ENCODE measurements around the gene ARHGEF7.
"Not testable (repeated sequence)": the region's sequence is repeated elsewhere in the genome, so short reads cannot be mapped to it uniquely, and the experiment has no call there.

The ARHGEF7 gene

GRCh38 chr13:111174377-111175114 is 59.4 kb downstream of the ARHGEF7 start:
- no peak for DNase-seq

GRCh38 chr13:111175372-111175771 is 60.3 kb downstream of the ARHGEF7 start:
- DNase-seq = no peak

GRCh38 chr13:111175935-111176334 is 60.8 kb downstream of the ARHGEF7 start:
- no peak for DNase-seq

- DNase-seq = no peak
These were observed 61.3 kb downstream of the ARHGEF7 start for GRCh38 chr13:111176421-111176820.

GRCh38 chr13:111177081-111177711 is 62.1 kb downstream of the ARHGEF7 start:
- no peak for DNase-seq

- DNase-seq = no peak
These were observed 62.8 kb downstream of the ARHGEF7 start for GRCh38 chr13:111177921-111178320.

- DNase-seq = no peak
These were observed 63.3 kb downstream of the ARHGEF7 start for GRCh38 chr13:111178402-111178801.

GRCh38 chr13:111179908-111180760 is 65.0 kb downstream of the ARHGEF7 start:
- no peak for DNase-seq

- no peak for DNase-seq
These were observed 66.9 kb downstream of the ARHGEF7 start for GRCh38 chr13:111181977-111182376.

GRCh38 chr13:111183087-111183645 is 68.1 kb downstream of the ARHGEF7 start:
- no peak for DNase-seq

- DNase-seq = no peak
These were observed 68.8 kb downstream of the ARHGEF7 start for GRCh38 chr13:111183959-111184358.

GRCh38 chr13:111184458-111185401 is 69.6 kb downstream of the ARHGEF7 start:
- peak in 1 of 2 donors; percentile 13 for DNase-seq

- no peak for DNase-seq
These were observed 71.3 kb downstream of the ARHGEF7 start for GRCh38 chr13:111186305-111186935.

- DNase-seq = no peak
These were observed 72.9 kb downstream of the ARHGEF7 start for GRCh38 chr13:111187960-111188541.

- peak; percentile 31 to 32 for DNase-seq
These were observed 74.0 kb downstream of the ARHGEF7 start for GRCh38 chr13:111189064-111189505.

GRCh38 chr13:111189516-111189915 is 74.4 kb downstream of the ARHGEF7 start:
- not testable (repeated sequence) for DNase-seq

GRCh38 chr13:111193223-111193622 is 78.1 kb downstream of the ARHGEF7 start:
- DNase-seq = not testable (repeated sequence)

GRCh38 chr13:111194651-111195050 is 79.5 kb downstream of the ARHGEF7 start:
- not testable (repeated sequence) for DNase-seq

- DNase-seq = not testable (repeated sequence)
These were observed 83.7 kb downstream of the ARHGEF7 start for GRCh38 chr13:111198732-111199378.

- no peak for DNase-seq
These were observed 86.3 kb downstream of the ARHGEF7 start for GRCh38 chr13:111201304-111201940.
